GM12872 (cell line): ENCODE data around the gene GTPBP8.
A peak's percentile ranks its signal among the peaks of the same experiment; 100 is the strongest.

Experiments
- CTCF ChIP-seq: IDR thresholded peaks from 3 replicates; pipeline ENCODE4 v1.5.1; 2011; ENCODE audit warnings: low read depth, mild to moderate bottlenecking, low read length, moderate library complexity; ENCODE audit not compliant: insufficient read depth

The GTPBP8 gene

GRCh38 chr3:113043686-113044085 lies 52.9 kb downstream of the GTPBP8 start:
- no peak for TF ChIP-seq CTCF

GRCh38 chr3:113051302-113051711 lies 60.5 kb downstream of the GTPBP8 start:
- TF ChIP-seq CTCF, result peak; percentile 80
